Activated naive CD8-positive, alpha-beta T cell treated with anti-CD3 and anti-CD28 coated beads for 36 hours (primary cell): ENCODE data around the gene UHRF1. TPM values are rescaled to one million over a fixed set of nuclear protein-coding genes. Genes with fewer than 3 reads are reported as not detected.
"Not testable (repeated sequence)": the region's sequence is repeated elsewhere in the genome, so short reads cannot be mapped to it uniquely, and the experiment has no call there.

Experiments
- DNase-seq: peaks from one replicate; pipeline ENCODE4 v3.0.0; 2021
- H3K27ac Mint-ChIP-seq: one replicate; pipeline ENCODE4 v1.8.0; 2022; ENCODE audit warnings: mild to moderate bottlenecking, moderate library complexity, mixed read lengths
- H3K27me3 Mint-ChIP-seq: one replicate; pipeline ENCODE4 v1.8.0; 2022; ENCODE audit warnings: mild to moderate bottlenecking, mixed read lengths
- H3K36me3 Mint-ChIP-seq: one replicate; pipeline ENCODE4 v1.8.0; 2021; ENCODE audit warnings: mild to moderate bottlenecking, mixed read lengths
- H3K4me1 Mint-ChIP-seq: one replicate; pipeline ENCODE4 v1.8.0; 2021; ENCODE audit warnings: mixed read lengths
- H3K4me3 Mint-ChIP-seq: one replicate; pipeline ENCODE4 v1.8.0; 2022; ENCODE audit warnings: mild to moderate bottlenecking, moderate library complexity, mixed read lengths
- H3K9me3 Mint-ChIP-seq: one replicate; pipeline ENCODE4 v1.8.0; 2022; ENCODE audit warnings: mixed read lengths
- total RNA-seq, 2 experiments: library from RNA; stranded (reverse); gene quantifications; one replicate each; pipeline ENCODE4 v1.2.3, GENCODE V29; 2021

Gene UHRF1
- total RNA-seq, 2 experiments from 2014 or later = 244 to 245 TPM

DNA sequence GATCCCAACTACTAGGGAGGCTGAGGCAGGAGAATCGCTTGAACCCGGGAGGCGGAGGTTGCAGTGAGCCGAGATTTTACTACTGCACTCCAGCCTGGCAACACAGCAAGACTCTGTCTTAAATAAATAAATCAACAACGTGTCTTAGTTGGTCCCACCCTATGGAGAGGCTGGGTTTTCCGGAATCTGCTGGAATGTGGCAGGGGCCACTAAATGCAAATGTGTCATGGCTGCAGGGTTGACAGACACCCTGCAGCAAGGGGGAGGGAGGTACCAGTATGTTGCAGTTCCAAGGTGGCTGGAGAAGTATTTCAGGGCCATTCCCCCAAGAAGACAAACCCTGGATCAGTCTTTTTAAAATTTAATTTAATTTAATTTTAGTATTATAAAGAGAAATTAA is 21.5 kb upstream of the UHRF1 start:
- not testable (repeated sequence) for DNase-seq, H3K36me3 Mint-ChIP-seq, H3K27ac Mint-ChIP-seq, H3K9me3 Mint-ChIP-seq, H3K4me1 Mint-ChIP-seq, H3K27me3 Mint-ChIP-seq, H3K4me3 Mint-ChIP-seq

GRCh38 chr19:4889034-4889815 is 20.1 kb upstream of the UHRF1 start:
- Mint-ChIP-seq H3K4me3 (no peak overlapping the region), H3K27ac (no peak overlapping the region), H3K4me1 (no peaks in the 10 kb centered on the region), H3K9me3 (no peaks in the 10 kb centered on the region), H3K36me3 (no peaks in the 10 kb centered on the region), H3K27me3 (no peaks in the 10 kb centered on the region)
- no peak for DNase-seq

DNA sequence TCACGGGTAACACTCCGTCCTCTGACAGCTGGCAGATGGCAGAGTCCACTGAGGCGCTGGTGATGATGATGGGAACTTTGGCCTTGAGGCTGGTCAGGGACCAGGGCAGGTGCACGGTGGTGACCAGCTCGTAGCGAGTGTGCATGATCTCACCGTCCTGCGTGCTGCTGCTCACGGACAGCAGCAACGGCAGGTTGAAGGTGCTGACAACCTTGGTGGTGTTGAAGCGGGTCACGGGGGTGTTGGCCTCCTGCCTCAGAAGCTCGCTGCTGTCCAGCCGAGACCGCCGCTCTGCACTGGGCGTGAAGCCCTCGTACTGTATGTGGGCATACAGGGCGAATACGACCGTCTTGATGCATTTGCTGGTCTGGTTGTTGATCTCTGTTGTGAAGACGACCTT is 18.2 kb upstream of the UHRF1 start:
- DNase-seq = no peak
- no peaks in the 10 kb centered on the region for H3K9me3 Mint-ChIP-seq
- no peak overlapping the region for H3K27ac Mint-ChIP-seq
- no peaks in the 10 kb centered on the region for H3K27me3 Mint-ChIP-seq
- H3K36me3 Mint-ChIP-seq = no peaks in the 10 kb centered on the region
- no peak overlapping the region for H3K4me3 Mint-ChIP-seq
- peaks cover 5% of the 10 kb centered on the region for H3K4me1 Mint-ChIP-seq

GRCh38 chr19:4892962-4893361 is 16.3 kb upstream of the UHRF1 start:
- not testable (repeated sequence) for H3K4me1 Mint-ChIP-seq, H3K27ac Mint-ChIP-seq, H3K27me3 Mint-ChIP-seq, H3K36me3 Mint-ChIP-seq, H3K4me3 Mint-ChIP-seq, DNase-seq, H3K9me3 Mint-ChIP-seq

GRCh38 chr19:4896372-4896771 is 12.9 kb upstream of the UHRF1 start:
- Mint-ChIP-seq H3K9me3 (no peaks in the 10 kb centered on the region), H3K4me1 (peaks cover 5% of the 10 kb centered on the region), H3K36me3 (no peaks in the 10 kb centered on the region), H3K4me3 (no peak overlapping the region), H3K27ac (no peak overlapping the region), H3K27me3 (no peaks in the 10 kb centered on the region)
- DNase-seq = no peak

DNA sequence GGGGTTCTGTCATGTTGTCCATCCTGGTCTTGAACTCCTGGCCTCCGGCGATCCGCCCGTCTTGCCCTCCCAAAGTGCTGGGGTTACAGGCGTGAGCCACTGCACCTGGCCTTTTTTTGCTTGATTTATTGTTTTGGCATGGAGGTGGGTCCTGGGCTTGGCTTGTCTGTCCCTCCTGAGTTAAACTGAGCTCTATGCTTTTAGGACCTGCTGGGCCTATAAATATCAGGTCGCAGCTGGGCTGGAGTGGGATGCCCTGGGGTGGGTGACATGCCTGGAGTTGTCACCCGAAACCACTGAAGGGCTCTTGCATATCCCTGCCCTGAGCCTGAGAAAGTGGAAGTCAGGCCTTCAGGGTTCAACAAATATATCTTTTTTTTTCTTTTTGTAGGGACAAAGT is 12.2 kb upstream of the UHRF1 start:
- no peak overlapping the region for H3K27ac Mint-ChIP-seq
- H3K9me3 Mint-ChIP-seq = no peaks in the 10 kb centered on the region
- DNase-seq = no peak
- H3K4me1 Mint-ChIP-seq = peaks cover 5% of the 10 kb centered on the region
- no peak overlapping the region for H3K4me3 Mint-ChIP-seq
- no peaks in the 10 kb centered on the region for H3K27me3 Mint-ChIP-seq
- no peaks in the 10 kb centered on the region for H3K36me3 Mint-ChIP-seq

DNA sequence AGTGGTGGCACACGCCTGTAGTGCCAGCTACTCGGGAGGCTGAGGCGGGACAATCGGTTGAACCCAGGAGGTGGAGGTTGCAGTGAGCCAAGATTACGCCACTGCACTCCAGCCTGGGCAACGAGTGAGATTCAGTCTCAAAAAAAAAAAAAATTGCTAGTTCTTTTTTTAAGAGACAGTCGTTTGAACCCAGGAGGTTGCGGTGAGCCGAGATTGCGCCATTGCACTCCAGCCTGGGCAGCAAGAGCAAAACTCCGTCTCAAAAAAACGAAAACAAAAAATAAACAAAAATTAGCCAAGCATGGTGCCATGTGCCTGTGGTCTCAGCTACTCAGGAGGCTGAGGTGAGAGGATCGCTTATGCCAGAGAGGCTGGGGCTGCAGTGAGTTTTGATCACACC is 8.4 kb upstream of the UHRF1 start:
- not testable (repeated sequence) for H3K4me1 Mint-ChIP-seq, H3K27ac Mint-ChIP-seq, H3K27me3 Mint-ChIP-seq, H3K4me3 Mint-ChIP-seq, H3K9me3 Mint-ChIP-seq, H3K36me3 Mint-ChIP-seq, DNase-seq

DNA sequence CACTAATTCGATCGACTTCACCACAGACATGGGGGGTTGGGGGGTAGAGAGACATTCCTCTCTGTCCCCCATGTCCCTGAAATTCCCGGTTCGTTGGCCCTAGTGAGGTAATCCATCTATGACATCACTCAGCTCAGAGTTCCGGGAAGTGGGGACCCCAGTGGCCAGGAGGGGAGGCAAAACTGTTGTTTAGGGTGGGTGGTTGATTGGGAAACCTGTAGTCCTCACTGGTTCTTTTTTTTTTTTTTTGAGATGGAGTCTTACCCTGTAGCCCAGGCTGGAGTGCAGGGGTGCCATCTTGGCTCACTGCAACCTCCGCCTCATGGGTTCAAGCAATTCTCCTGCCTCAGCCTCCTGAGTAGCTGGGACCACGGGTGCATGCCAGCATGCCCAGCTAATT is 6.5 kb upstream of the UHRF1 start, which contains the start of gene ARRDC5:
Gene ARRDC5, minus strand, starts transcription at position 101 of the 400 bp plus-strand sequence. Its CDS starts 71 bp downstream, at position 30.
- DNase-seq = no peak
- no peak within 1 kb of the TSS for H3K4me3 Mint-ChIP-seq
- H3K9me3 Mint-ChIP-seq = no peaks in the 10 kb centered on the region
- no peaks in the 10 kb centered on the region for H3K36me3 Mint-ChIP-seq
- H3K27me3 Mint-ChIP-seq = no peaks in the 10 kb centered on the region
- H3K4me1 Mint-ChIP-seq = peaks cover 8% of the 10 kb centered on the region
- no peak within 1 kb of the TSS for H3K27ac Mint-ChIP-seq

DNA sequence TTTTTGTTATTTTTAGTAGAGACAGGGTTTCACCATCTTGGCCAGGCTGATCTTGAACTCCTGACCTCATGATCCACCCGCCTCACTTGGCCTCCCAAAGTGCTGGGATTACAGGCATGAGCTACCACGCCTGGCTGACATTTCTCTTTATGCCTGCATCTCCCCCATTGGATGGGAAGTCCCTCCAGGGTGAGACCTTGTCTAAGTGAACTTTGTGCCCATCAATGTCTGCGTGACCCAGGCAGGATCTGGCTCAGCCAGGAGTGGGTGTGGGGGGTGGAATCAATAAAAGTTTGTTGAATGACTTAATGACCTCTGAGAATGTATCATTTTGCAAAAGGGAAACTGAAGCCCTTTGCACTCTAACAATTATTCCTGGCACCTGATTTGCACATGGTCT is 4.8 kb upstream of the UHRF1 start:
- Mint-ChIP-seq H3K9me3 (no peaks in the 10 kb centered on the region), H3K36me3 (no peaks in the 10 kb centered on the region), H3K27me3 (no peaks in the 10 kb centered on the region), H3K4me3 (no peak overlapping the region), H3K4me1 (peaks cover 17% of the 10 kb centered on the region), H3K27ac (no peak overlapping the region)
- DNase-seq = no peak

DNA sequence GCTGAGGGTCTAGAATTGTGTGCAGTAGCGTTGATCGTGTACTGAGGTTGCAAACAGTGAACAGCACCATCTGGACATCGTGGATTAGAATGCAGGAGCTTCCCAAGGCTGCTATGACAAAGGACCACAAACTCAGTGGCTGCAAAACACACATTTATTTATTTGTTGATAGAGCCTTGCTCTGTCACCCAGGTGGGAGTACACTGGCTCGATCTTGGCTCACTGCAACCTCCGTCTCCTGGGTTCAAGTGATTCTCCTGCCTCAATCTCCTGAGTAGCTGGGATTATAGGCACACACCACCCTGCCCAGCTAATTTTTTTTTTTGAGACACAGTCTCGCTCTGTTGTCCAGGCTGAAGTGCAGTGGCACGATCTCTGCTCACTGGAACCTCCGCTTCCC is 2.3 kb upstream of the UHRF1 start:
- no peak for DNase-seq
- Mint-ChIP-seq H3K27ac (no peak overlapping the region), H3K4me3 (no peak overlapping the region), H3K9me3 (no peaks in the 10 kb centered on the region), H3K4me1 (peaks cover 28% of the 10 kb centered on the region), H3K36me3 (peaks cover 18% of the 10 kb centered on the region), H3K27me3 (no peaks in the 10 kb centered on the region)

GRCh38 chr19:4908360-4908759 is 941 bp upstream of the UHRF1 start:
- H3K27me3 Mint-ChIP-seq = no peaks in the 10 kb centered on the region
- no peak for DNase-seq
- H3K9me3 Mint-ChIP-seq = no peaks in the 10 kb centered on the region
- H3K27ac Mint-ChIP-seq = no peak overlapping the region
- H3K4me3 Mint-ChIP-seq = peak overlapping the region; percentile 48
- H3K36me3 Mint-ChIP-seq = peaks cover 32% of the 10 kb centered on the region
- H3K4me1 Mint-ChIP-seq = peaks cover 42% of the 10 kb centered on the region

DNA sequence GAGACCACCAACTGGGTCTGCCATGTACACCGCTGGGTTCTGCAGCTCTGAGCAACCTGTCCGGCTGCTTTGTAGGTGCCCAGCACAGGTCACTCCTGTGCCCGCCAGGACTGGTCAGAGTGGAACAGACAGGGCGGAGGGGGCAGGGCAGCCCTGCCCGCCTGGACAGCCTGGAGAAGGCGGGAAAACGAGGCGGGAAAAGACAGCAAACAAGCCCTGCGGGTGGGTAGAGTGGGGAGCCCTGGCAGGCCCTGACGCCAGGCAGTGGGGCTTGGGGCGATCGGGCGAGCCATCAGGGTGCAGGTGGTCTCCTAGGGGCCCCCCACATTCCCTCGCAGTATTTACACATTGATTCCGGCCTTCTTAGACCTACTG is 533 bp upstream of the UHRF1 start:
- peak overlapping the region; percentile 48 for H3K4me3 Mint-ChIP-seq
- peaks cover 45% of the 10 kb centered on the region for H3K4me1 Mint-ChIP-seq
- H3K9me3 Mint-ChIP-seq = no peaks in the 10 kb centered on the region
- no peaks in the 10 kb centered on the region for H3K27me3 Mint-ChIP-seq
- H3K36me3 Mint-ChIP-seq = peaks cover 36% of the 10 kb centered on the region
- no peak overlapping the region for H3K27ac Mint-ChIP-seq
- no peak for DNase-seq

GRCh38 chr19:4909897-4910593 is 744 bp downstream of the UHRF1 start:
- peaks cover 48% of the 10 kb centered on the region for H3K36me3 Mint-ChIP-seq
- peaks cover 57% of the 10 kb centered on the region for H3K4me1 Mint-ChIP-seq
- no peaks in the 10 kb centered on the region for H3K27me3 Mint-ChIP-seq
- H3K9me3 Mint-ChIP-seq = no peaks in the 10 kb centered on the region
- H3K4me3 Mint-ChIP-seq = peak overlapping the region; percentile 91
- peak overlapping the region; percentile 79 for H3K27ac Mint-ChIP-seq
- DNase-seq = peak; percentile 97

DNA sequence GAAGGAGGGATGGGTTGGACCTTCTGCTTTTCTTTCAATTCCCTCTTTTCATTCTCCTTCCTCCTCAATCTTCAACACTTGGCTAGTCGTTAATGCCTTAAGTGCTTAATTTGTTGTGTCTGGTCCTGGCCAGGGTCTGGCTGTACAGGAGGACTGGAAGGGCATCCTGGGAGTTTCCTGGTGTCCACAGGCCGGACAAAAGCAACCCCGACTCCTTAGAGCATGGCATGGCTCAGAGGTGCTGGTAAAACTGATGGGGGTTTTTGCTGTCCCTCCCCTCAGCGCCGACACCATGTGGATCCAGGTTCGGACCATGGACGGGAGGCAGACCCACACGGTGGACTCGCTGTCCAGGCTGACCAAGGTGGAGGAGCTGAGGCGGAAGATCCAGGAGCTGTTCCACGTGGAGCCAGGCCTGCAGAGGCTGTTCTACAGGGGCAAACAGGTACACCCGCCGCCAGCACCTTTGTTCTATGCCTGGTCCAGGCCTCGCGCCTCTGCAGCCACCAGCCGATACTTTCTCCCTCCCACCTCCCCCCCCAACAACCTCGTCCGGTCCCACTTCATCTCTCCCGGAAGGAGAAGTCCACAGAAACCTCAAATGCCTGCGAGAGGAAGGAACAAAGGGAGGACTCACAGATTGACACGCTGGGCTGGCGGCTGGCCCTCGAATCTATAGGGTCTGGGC is 1.4 kb downstream of the UHRF1 start:
- DNase-seq = no peak
- Mint-ChIP-seq H3K36me3 (peaks cover 55% of the 10 kb centered on the region), H3K9me3 (no peaks in the 10 kb centered on the region), H3K27me3 (no peaks in the 10 kb centered on the region), H3K4me3 (peak overlapping the region; percentile 91), H3K27ac (peak overlapping the region; percentile 79), H3K4me1 (peaks cover 63% of the 10 kb centered on the region)

DNA sequence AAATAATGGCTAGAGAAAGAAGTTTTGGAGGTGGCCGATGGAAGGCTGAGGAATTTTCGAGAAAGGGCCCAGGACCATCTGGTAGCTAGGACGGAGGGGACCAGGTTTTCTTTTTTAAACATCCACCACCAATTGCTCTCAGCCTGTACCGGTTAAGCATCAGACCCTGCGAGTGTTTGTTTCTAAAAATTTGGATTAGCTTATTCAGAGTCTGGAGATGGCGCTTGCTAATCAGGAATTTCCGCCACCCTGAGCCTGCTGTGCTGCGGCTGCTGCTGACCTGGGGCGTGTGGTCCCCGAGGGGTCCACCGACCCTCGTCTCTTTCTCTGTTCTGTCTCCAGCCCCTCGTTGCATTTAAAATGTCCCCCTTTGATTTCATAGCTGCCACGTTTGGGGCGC is 2.0 kb downstream of the UHRF1 start:
- no peaks in the 10 kb centered on the region for H3K9me3 Mint-ChIP-seq
- peaks cover 60% of the 10 kb centered on the region for H3K36me3 Mint-ChIP-seq
- DNase-seq = no peak
- peaks cover 66% of the 10 kb centered on the region for H3K4me1 Mint-ChIP-seq
- peak overlapping the region; percentile 79 for H3K27ac Mint-ChIP-seq
- H3K27me3 Mint-ChIP-seq = no peaks in the 10 kb centered on the region
- peak overlapping the region; percentile 91 for H3K4me3 Mint-ChIP-seq
